Measurements from ENCODE around the gene VWF.

DNA sequence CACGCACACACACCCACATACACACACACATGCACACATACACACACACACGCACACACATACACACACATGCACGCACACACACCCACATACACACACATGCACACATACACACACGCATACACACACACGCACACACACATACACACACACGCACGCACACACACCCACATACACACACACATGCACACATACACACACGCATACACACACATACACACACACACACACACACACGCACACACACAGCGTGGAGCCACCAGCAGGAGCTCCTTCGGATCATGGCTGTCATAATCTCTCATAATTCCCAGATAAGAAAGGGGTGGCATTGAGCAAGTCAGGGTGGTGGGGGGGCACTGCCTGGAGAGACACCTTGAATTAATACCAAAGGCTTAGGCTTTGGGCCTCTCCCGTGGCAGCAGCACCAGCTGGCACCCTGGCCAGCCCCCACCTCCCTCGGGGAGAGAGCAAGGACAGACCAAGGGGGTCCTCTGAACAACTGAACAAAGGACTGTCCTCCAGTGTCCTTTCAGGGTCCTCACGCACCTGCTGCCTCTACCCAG, 201.3 kb downstream of the VWF start:
- no peak for TF ChIP-seq EZH2 (IDR thresholded peaks at IDR 0.05)
- TF ChIP-seq POLR2AphosphoS5 (IDR thresholded peaks at IDR 0.05; ENCODE audit: borderline replicate concordance, low read depth, low read length) = no peak
